ENCODE measurements around the gene SLC16A1. TPM values are rescaled to one million over a fixed set of nuclear protein-coding genes. Genes with fewer than 3 reads are reported as not detected.
A peak's percentile ranks its signal among the peaks of the same experiment; 100 is the strongest.

SLC16A1 gene
- total RNA-seq, 1 donor from 2014 or later = 79.3 TPM

DNA sequence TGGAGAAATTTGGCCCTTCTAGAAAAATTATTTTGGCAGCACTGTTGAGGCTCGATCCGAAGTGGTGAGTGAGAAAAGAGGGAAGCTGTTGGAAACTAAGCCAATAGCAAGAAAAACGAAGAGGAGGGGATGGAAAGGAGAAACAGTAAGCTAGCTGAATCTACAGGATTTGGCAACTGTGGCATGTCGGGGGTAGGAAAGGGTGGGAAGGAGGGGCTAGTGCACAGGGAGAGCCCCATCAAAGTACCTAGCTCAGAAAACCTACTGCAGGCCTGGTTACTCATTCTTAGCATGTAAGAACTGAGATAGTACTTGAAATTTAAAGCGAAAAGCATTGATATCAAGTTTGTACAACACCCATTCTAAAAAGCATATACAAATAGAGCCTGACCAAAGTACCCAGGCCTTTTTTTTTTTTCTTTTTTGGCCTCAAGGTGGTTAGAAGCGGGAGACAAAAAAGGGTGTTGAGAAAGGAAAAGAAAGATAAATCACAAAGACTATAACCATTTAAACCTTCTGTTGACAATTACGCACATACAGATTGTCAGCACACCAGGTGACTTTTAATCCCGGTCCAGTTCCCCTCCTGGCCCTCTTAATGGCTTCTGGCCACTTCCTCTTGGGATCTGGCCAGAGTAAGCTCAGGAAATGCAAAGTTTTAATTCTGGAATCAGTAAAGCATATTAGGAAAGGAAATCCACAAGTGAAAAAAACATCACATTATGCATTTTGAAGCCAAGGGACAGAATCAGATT lies 50.4 kb downstream of the SLC16A1 start:
- H3K9me3 Mint-ChIP-seq = peaks cover 9% of the 10 kb centered on the region
- peak overlapping the region; percentile 80 for H3K27ac Mint-ChIP-seq
- H3K4me1 Mint-ChIP-seq (ENCODE audit: unreplicated experiment) = peaks cover 36% of the 10 kb centered on the region
- TF ChIP-seq, protein P1, sequence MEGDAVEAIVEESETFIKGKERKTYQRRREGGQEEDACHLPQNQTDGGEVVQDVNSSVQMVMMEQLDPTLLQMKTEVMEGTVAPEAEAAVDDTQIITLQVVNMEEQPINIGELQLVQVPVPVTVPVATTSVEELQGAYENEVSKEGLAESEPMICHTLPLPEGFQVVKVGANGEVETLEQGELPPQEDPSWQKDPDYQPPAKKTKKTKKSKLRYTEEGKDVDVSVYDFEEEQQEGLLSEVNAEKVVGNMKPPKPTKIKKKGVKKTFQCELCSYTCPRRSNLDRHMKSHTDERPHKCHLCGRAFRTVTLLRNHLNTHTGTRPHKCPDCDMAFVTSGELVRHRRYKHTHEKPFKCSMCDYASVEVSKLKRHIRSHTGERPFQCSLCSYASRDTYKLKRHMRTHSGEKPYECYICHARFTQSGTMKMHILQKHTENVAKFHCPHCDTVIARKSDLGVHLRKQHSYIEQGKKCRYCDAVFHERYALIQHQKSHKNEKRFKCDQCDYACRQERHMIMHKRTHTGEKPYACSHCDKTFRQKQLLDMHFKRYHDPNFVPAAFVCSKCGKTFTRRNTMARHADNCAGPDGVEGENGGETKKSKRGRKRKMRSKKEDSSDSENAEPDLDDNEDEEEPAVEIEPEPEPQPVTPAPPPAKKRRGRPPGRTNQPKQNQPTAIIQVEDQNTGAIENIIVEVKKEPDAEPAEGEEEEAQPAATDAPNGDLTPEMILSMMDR (conservative IDR thresholded peaks at IDR 0.05) = no peak
- no peaks in the 10 kb centered on the region for H3K27me3 Mint-ChIP-seq
- peak overlapping the region; percentile 42 for H3K4me3 Mint-ChIP-seq
- peaks cover 13% of the 10 kb centered on the region for H3K36me3 Mint-ChIP-seq
- DNase-seq (ENCODE audit: extremely low spot score, unreplicated experiment) = no peak

GRCh38 chr1:112904831-112905261 lies 51.1 kb downstream of the SLC16A1 start:
- peaks cover 36% of the 10 kb centered on the region for H3K4me1 Mint-ChIP-seq (ENCODE audit: unreplicated experiment)
- DNase-seq (ENCODE audit: extremely low spot score, unreplicated experiment) = no peak
- peak overlapping the region; percentile 42 for H3K4me3 Mint-ChIP-seq
- H3K36me3 Mint-ChIP-seq = peaks cover 13% of the 10 kb centered on the region
- no peaks in the 10 kb centered on the region for H3K27me3 Mint-ChIP-seq
- peak overlapping the region; percentile 80 for H3K27ac Mint-ChIP-seq
- TF ChIP-seq, protein P1 (conservative IDR thresholded peaks at IDR 0.05) = no peak
- peaks cover 9% of the 10 kb centered on the region for H3K9me3 Mint-ChIP-seq

GRCh38 chr1:112904071-112904830 lies 51.7 kb downstream of the SLC16A1 start:
- Mint-ChIP-seq H3K4me3 (peak overlapping the region; percentile 51), H3K9me3 (peaks cover 9% of the 10 kb centered on the region), H3K27me3 (no peaks in the 10 kb centered on the region), H3K4me1 (ENCODE audit: unreplicated experiment) (peaks cover 36% of the 10 kb centered on the region), H3K27ac (peak overlapping the region; percentile 80), H3K36me3 (peaks cover 13% of the 10 kb centered on the region)
- no peak for DNase-seq (ENCODE audit: extremely low spot score, unreplicated experiment)
- TF ChIP-seq, protein P1 (conservative IDR thresholded peaks at IDR 0.05) = no peak

- no peak for DNase-seq (ENCODE audit: extremely low spot score, unreplicated experiment)
- H3K36me3 Mint-ChIP-seq = peaks cover 13% of the 10 kb centered on the region
Measured at GRCh38 chr1:112902221-112902620, 53.8 kb downstream of the SLC16A1 start.

GRCh38 chr1:112901387-112901786 lies 54.6 kb downstream of the SLC16A1 start:
- TF ChIP-seq, protein P1 (conservative IDR thresholded peaks at IDR 0.05) = no peak
- no peak overlapping the region for H3K4me3 Mint-ChIP-seq

More at GRCh38 chr1:112902221-112902620, 53.8 kb downstream of the SLC16A1 start:
- TF ChIP-seq, protein P1 (conservative IDR thresholded peaks at IDR 0.05) = no peak
- no peak overlapping the region for H3K27ac Mint-ChIP-seq
- H3K27me3 Mint-ChIP-seq = no peaks in the 10 kb centered on the region
- no peak overlapping the region for H3K4me3 Mint-ChIP-seq
- H3K9me3 Mint-ChIP-seq = peaks cover 9% of the 10 kb centered on the region
- peaks cover 36% of the 10 kb centered on the region for H3K4me1 Mint-ChIP-seq (ENCODE audit: unreplicated experiment)

More at GRCh38 chr1:112901387-112901786, 54.6 kb downstream of the SLC16A1 start:
- DNase-seq (ENCODE audit: extremely low spot score, unreplicated experiment) = no peak
- Mint-ChIP-seq H3K27ac (no peak overlapping the region), H3K9me3 (peaks cover 13% of the 10 kb centered on the region), H3K4me1 (ENCODE audit: unreplicated experiment) (peaks cover 33% of the 10 kb centered on the region), H3K27me3 (no peaks in the 10 kb centered on the region), H3K36me3 (peaks cover 8% of the 10 kb centered on the region)
